Natural killer cell (primary cell): ENCODE measurements around the gene CDKN2B-AS1. TPM values are rescaled to one million over a fixed set of nuclear protein-coding genes. Genes with fewer than 3 reads are reported as not detected.

Experiments used
- ATAC-seq, 3 donors: fragments of 150-1000 bp in 2 of 3; fragments of 200-7000 bp in 1 of 3; cut with Tn5 transposase; 1 replicate in 1 of 3; 2 replicates in 2 of 3; pipeline ENCODE4 v1.10.0; 2021; ENCODE audit warnings: mild to moderate bottlenecking in 2 of 3, moderate library complexity in 2 of 3
- DNase-seq, 2 donors: peaks; one replicate each; pipeline versions ENCODE4 v3.0.0 to v3.0.0-alpha.2; 2013 to 2021; ENCODE audit warnings: mixed read lengths in 1 of 2
- H3K27ac ChIP-seq: one replicate; pipeline ENCODE4 v1.5.1; 2013; ENCODE audit warnings: mild to moderate bottlenecking, low read length
- H3K27me3 ChIP-seq: one replicate; pipeline ENCODE4 v1.6.1; 2013; ENCODE audit warnings: low read length; ENCODE audit not compliant: control insufficient read depth, insufficient read depth
- H3K36me3 ChIP-seq: one replicate; pipeline ENCODE4 v1.6.1; 2013; ENCODE audit warnings: low read length; ENCODE audit not compliant: control insufficient read depth, insufficient read depth
- H3K4me1 ChIP-seq: one replicate; pipeline ENCODE4 v1.6.1; 2013; ENCODE audit warnings: low read length; ENCODE audit not compliant: control insufficient read depth, insufficient read depth
- H3K4me3 ChIP-seq: one replicate; pipeline ENCODE4 v1.5.1; 2013; ENCODE audit warnings: low read length
- H3K9me3 ChIP-seq: one replicate; pipeline ENCODE4 v1.6.1; 2013; ENCODE audit warnings: low read length; ENCODE audit not compliant: control insufficient read depth, insufficient read depth
- H3K27ac Mint-ChIP-seq, 2 donors: one replicate each; pipeline ENCODE4 v1.8.0; 2022; ENCODE audit warnings: mild to moderate bottlenecking in 2 of 2, mixed read lengths in 2 of 2, moderate library complexity in 1 of 2
- H3K27me3 Mint-ChIP-seq, 2 donors: one replicate each; pipeline ENCODE4 v1.8.0; 2022; ENCODE audit warnings: low read depth in 2 of 2, mixed read lengths in 2 of 2
- H3K36me3 Mint-ChIP-seq: one replicate; pipeline ENCODE4 v1.8.0; 2022; ENCODE audit warnings: mixed read lengths
- H3K4me1 Mint-ChIP-seq, 2 donors: one replicate each; pipeline ENCODE4 v1.8.0; 2022; ENCODE audit warnings: mixed read lengths in 2 of 2
- H3K4me3 Mint-ChIP-seq: one replicate; pipeline ENCODE4 v1.8.0; 2022; ENCODE audit warnings: mild to moderate bottlenecking, moderate library complexity, mixed read lengths
- H3K9me3 Mint-ChIP-seq, 2 donors: one replicate each; pipeline ENCODE4 v1.8.0; 2022; ENCODE audit warnings: mixed read lengths in 2 of 2
- WGBS: methylation state at CpG from one replicate; pipeline ENCODE4 v1.1.7; 2013; ENCODE audit warnings: missing lambda C conversion rate; ENCODE audit not compliant: insufficient coverage; 5-methylcytosine and 5-hydroxymethylcytosine counted together
- intact Hi-C: fragments of 100-400 bp; cut with micrococcal nuclease; formaldehyde crosslinking; loops from one replicate; pipeline ENCODE4 v1.14.2; 2022
- total RNA-seq, 4 donors: library from RNA; stranded (reverse); fragments of 120-200 nt in 1 of 4; gene quantifications; one replicate each; pipeline versions ENCODE4 v1.2.3 to v1.2.4, GENCODE V29; 2013 to 2022
- TF ChIP-seq, protein P1 (sequence below): fragments of 200-600 bp; IDR thresholded peaks from one replicate; pipeline ENCODE4 v1.8.0; 2022; ENCODE audit warnings: antibody characterized with exemption

Gene CDKN2B-AS1
- total RNA-seq, 3 donors from 2014 or later (not counting 1 experiment from before 2014, with no cell fraction given): 2.6 to 4.3 (median 3.1) TPM

DNA sequence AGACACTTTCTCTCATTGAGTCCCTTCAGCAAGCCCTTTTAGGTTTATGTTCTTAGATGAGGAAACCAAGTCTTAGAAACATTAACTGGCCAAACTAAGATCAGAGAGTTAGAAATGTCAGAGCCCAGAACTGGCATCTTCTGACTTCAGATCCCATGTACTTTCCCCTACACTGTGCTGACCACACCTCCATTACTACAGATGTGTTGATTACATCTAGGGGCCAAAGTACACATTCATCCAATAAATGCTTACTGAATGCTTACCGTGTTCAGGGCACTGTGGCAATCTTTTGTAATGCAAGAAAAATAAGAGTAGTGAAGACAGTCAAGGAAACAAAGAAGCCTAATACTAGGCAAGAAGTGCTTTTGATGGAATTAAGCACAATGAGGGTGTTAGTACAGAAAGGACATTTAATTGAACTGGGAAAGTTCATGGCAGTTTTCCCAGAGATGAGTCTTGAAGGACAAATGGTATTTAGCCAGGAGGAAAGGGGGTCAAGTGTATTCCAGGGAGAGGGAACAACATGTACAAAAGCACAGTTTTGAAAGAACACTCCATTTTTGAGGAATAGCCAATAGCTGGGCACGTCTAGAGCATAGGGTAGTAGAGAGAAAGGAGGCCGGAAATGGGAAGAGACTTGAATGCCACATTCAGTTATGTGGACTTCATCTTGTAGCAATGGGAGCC, 104.2 kb downstream of the CDKN2B-AS1 start:
- H3K36me3 Mint-ChIP-seq: no peaks in the 10 kb centered on the region
- no peak overlapping the region for H3K4me3 Mint-ChIP-seq
- WGBS: 90% methylated on average over 3 of the region's 3 CpGs
- Histone ChIP-seq H3K9me3 (no peaks in the 10 kb centered on the region), H3K27me3 (no peaks in the 10 kb centered on the region), H3K4me1 (no peaks in the 10 kb centered on the region), H3K27ac (no peak overlapping the region), H3K36me3 (no peaks in the 10 kb centered on the region), H3K4me3 (no peak overlapping the region)
- no peak overlapping the region for H3K27ac Mint-ChIP-seq
- H3K4me1 Mint-ChIP-seq: no peaks in the 10 kb centered on the region
- H3K27me3 Mint-ChIP-seq: peaks cover 4 to 7% of the 10 kb centered on the region in 2 donors
- H3K9me3 Mint-ChIP-seq: no peaks in the 10 kb centered on the region
- TF ChIP-seq, protein P1, sequence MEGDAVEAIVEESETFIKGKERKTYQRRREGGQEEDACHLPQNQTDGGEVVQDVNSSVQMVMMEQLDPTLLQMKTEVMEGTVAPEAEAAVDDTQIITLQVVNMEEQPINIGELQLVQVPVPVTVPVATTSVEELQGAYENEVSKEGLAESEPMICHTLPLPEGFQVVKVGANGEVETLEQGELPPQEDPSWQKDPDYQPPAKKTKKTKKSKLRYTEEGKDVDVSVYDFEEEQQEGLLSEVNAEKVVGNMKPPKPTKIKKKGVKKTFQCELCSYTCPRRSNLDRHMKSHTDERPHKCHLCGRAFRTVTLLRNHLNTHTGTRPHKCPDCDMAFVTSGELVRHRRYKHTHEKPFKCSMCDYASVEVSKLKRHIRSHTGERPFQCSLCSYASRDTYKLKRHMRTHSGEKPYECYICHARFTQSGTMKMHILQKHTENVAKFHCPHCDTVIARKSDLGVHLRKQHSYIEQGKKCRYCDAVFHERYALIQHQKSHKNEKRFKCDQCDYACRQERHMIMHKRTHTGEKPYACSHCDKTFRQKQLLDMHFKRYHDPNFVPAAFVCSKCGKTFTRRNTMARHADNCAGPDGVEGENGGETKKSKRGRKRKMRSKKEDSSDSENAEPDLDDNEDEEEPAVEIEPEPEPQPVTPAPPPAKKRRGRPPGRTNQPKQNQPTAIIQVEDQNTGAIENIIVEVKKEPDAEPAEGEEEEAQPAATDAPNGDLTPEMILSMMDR: no peak
- ATAC-seq (no peak), DNase-seq (no peak)
- intact Hi-C loops: no loop called here

DNA sequence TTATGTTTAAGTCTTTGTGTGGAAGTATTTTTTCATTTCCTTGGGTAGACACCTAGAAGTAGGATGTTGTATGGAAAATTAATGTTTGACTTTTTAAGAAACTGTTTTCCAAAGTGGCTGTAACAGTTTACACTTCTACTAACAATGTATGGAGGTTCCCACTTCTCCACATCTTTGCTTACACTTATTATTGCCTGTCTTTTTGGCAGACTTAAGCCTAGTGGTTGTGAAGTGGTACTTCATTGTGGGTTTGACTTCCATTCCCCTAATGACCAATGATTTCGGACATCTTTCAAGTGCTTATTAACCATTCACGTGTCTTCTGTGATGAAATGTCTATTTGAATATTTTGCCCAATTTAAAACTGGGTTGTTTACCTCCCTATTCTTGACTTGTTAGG, 106.0 kb downstream of the CDKN2B-AS1 start:
- Histone ChIP-seq H3K4me3 (no peak overlapping the region), H3K4me1 (no peaks in the 10 kb centered on the region), H3K9me3 (no peaks in the 10 kb centered on the region), H3K27me3 (no peaks in the 10 kb centered on the region), H3K36me3 (no peaks in the 10 kb centered on the region), H3K27ac (no peak overlapping the region)
- WGBS: 80% methylated on average over 1 of the region's 2 CpGs
- intact Hi-C loops: no loop called here
- no peak overlapping the region for H3K4me3 Mint-ChIP-seq
- peaks cover 0 to 4% of the 10 kb centered on the region in 2 donors for H3K27me3 Mint-ChIP-seq
- H3K9me3 Mint-ChIP-seq: no peaks in the 10 kb centered on the region
- TF ChIP-seq, protein P1: no peak
- H3K36me3 Mint-ChIP-seq: no peaks in the 10 kb centered on the region
- no peaks in the 10 kb centered on the region for H3K4me1 Mint-ChIP-seq
- no peak for DNase-seq
- no peak for ATAC-seq
- H3K27ac Mint-ChIP-seq: no peak overlapping the region

DNA sequence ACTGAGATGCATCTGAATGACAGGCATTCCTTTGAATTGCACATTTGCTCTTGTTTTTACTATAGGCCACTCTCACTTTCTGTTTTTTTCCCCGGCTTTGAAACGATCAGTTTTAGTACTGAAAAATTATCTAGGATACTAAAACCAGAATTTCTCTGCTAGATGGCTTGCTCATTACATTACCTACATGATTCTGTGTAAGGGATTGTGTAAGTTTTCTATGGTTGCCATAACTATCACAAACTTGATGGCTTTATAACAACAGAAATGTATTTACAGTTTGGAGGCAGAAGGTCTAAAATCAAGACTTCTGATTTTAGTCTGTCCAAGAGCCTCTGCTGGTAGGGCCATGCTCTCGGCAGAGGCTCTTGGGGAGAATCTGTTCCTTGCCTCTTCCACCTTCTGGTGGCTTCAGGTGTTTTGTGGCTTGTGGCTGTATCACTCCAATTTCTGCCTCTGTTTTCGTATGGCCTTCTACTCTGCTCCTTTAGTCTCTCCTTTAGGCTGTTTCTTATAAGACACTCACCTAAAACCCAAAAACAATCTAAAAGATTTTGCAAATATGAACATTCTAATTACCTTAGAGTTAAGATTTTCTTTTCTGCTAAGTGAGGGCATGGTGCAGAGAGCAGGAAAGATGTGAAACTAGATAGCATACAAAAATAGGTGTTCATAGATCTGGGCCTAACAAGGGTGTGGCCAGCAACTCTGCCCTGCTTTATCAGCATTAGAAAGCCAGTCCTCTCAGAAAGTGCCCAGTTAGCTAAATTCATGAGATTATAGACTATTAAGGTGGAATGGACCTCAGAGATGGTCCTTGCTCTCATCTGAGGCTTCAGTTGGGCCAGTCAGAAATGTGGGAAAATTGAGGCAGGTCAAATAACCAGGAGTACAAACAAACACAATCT, 107.8 kb downstream of the CDKN2B-AS1 start:
- H3K36me3 Mint-ChIP-seq: no peaks in the 10 kb centered on the region
- H3K27ac ChIP-seq: no peak overlapping the region
- H3K4me1 Mint-ChIP-seq: no peaks in the 10 kb centered on the region
- H3K27ac Mint-ChIP-seq: no peak overlapping the region
- intact Hi-C loops: no loop called here
- H3K9me3 ChIP-seq: no peaks in the 10 kb centered on the region
- no peaks in the 10 kb centered on the region for H3K36me3 ChIP-seq
- H3K4me1 ChIP-seq: no peaks in the 10 kb centered on the region
- no peaks in the 10 kb centered on the region for H3K27me3 ChIP-seq
- ATAC-seq (no peak), DNase-seq (no peak)
- no peak overlapping the region for H3K4me3 ChIP-seq
- no peaks in the 10 kb centered on the region for H3K9me3 Mint-ChIP-seq
- TF ChIP-seq, protein P1: no peak
- 79% methylated on average over 2 of the region's 4 CpGs for WGBS
- H3K4me3 Mint-ChIP-seq: no peak overlapping the region
- H3K27me3 Mint-ChIP-seq: peaks cover 0 to 4% of the 10 kb centered on the region in 2 donors
